GM19397 (cell line): ENCODE data around the gene GTF2H2C_2.
"Not testable (repeated sequence)": the region's sequence is repeated elsewhere in the genome, so short reads cannot be mapped to it uniquely, and the experiment has no call there.

Experiments used
- ATAC-seq: cut with Tn5 transposase; IDR thresholded peaks from one replicate; pipeline ENCODE4 v1.9.1; 2021; ENCODE audit warnings: mild to moderate bottlenecking, moderate library complexity; ENCODE audit not compliant: unreplicated experiment

The GTF2H2C_2 gene

GRCh38 chr5:70415117-70415516 lies at the start of gene GTF2H2C_2:
TSS of gene GTF2H2C_2 (plus strand) at chr5:70415368.
- peak; percentile 98 for ATAC-seq

- ATAC-seq = not testable (repeated sequence)
Measured at GRCh38 chr5:70400984-70401686, 14.0 kb upstream of the GTF2H2C_2 start.

GRCh38 chr5:70421322-70421721 lies 6.2 kb downstream of the GTF2H2C_2 start:
- ATAC-seq = not testable (repeated sequence)

GRCh38 chr5:70423215-70423614 lies 8.0 kb downstream of the GTF2H2C_2 start:
- ATAC-seq = not testable (repeated sequence)

- ATAC-seq = not testable (repeated sequence)
Measured at GRCh38 chr5:70438518-70438917, 23.4 kb downstream of the GTF2H2C_2 start.

- not testable (repeated sequence) for ATAC-seq
Measured at GRCh38 chr5:70449565-70449964, 34.4 kb downstream of the GTF2H2C_2 start.

GRCh38 chr5:70451249-70451984 lies 36.2 kb downstream of the GTF2H2C_2 start:
- not testable (repeated sequence) for ATAC-seq

GRCh38 chr5:70457093-70457492 lies 41.9 kb downstream of the GTF2H2C_2 start:
- ATAC-seq = peak; percentile 73

GRCh38 chr5:70459188-70459587 lies 44.0 kb downstream of the GTF2H2C_2 start:
- not testable (repeated sequence) for ATAC-seq

GRCh38 chr5:70461984-70462383 lies 46.8 kb downstream of the GTF2H2C_2 start:
- ATAC-seq = not testable (repeated sequence)

- ATAC-seq = not testable (repeated sequence)
Measured at GRCh38 chr5:70464019-70464637, 49.0 kb downstream of the GTF2H2C_2 start.

GRCh38 chr5:70469926-70470509 lies 54.9 kb downstream of the GTF2H2C_2 start:
- not testable (repeated sequence) for ATAC-seq
